ENCODE measurements around the gene PFKFB4. TPM values are rescaled to one million over a fixed set of nuclear protein-coding genes. Genes with fewer than 3 reads are reported as not detected.
A peak's percentile ranks its signal among the peaks of the same experiment; 100 is the strongest.

PFKFB4 gene
- total RNA-seq, 2 experiments from 2014 or later, result 0.98 to 2.5 TPM

- ChIA-PET CTCF (no interaction called here), POLR2A (no interaction called here)
- ATAC-seq (ENCODE audit: poor library complexity) (no peak), DNase-seq (no peak)
- Mint-ChIP-seq H3K27ac (no peak overlapping the region), H3K4me1 (ENCODE audit: low read depth) (no peaks in the 10 kb centered on the region), H3K27me3 (no peaks in the 10 kb centered on the region), H3K9me3 (no peaks in the 10 kb centered on the region), H3K4me3 (no peak overlapping the region), H3K36me3 (ENCODE audit: low read depth) (no peaks in the 10 kb centered on the region)
- Histone ChIP-seq H3K27me3 (ENCODE audit: control insufficient read depth in 1 of 2, insufficient read depth in 2 of 2, low read length in 2 of 2) (no peaks in the 10 kb centered on the region), H3K9me3 (ENCODE audit: control insufficient read depth in 1 of 2, insufficient read depth in 1 of 2, low read length in 2 of 2) (no peaks in the 10 kb centered on the region), H3K36me3 (ENCODE audit: insufficient read depth, low read length) (no peaks in the 10 kb centered on the region), H3K4me3 (ENCODE audit: low read length) (no peak overlapping the region), H3K4me1 (ENCODE audit: insufficient read depth, low read length) (peaks cover 4% of the 10 kb centered on the region), H3K27ac (ENCODE audit: low read depth in 1 of 2, low read length in 2 of 2) (no peak overlapping the region)
- no peak for TF ChIP-seq CTCF (IDR thresholded peaks at IDR 0.05)
- intact Hi-C loops (cut with DNase I, micrococcal nuclease), result no loop called here
These were observed 10.5 kb upstream of the PFKFB4 start for GRCh38 chr3:48567090-48567489.

- ATAC-seq (ENCODE audit: poor library complexity) (no peak), DNase-seq (no peak)
- no peak overlapping the region for H3K4me3 Mint-ChIP-seq
- H3K4me1 ChIP-seq (ENCODE audit: insufficient read depth, low read length), result peaks cover 4% of the 10 kb centered on the region
- no peaks in the 10 kb centered on the region for H3K9me3 ChIP-seq (ENCODE audit: control insufficient read depth in 1 of 2, insufficient read depth in 1 of 2, low read length in 2 of 2)
- H3K36me3 Mint-ChIP-seq (ENCODE audit: low read depth), result no peaks in the 10 kb centered on the region
- intact Hi-C loops (cut with DNase I, micrococcal nuclease), result no loop called here
- H3K27me3 ChIP-seq (ENCODE audit: control insufficient read depth in 1 of 2, insufficient read depth in 2 of 2, low read length in 2 of 2), result no peaks in the 10 kb centered on the region
- POLR2A ChIA-PET, result no interaction called here
- no peak overlapping the region for H3K27ac ChIP-seq (ENCODE audit: low read depth in 1 of 2, low read length in 2 of 2)
- H3K36me3 ChIP-seq (ENCODE audit: insufficient read depth, low read length), result no peaks in the 10 kb centered on the region
- TF ChIP-seq CTCF (IDR thresholded peaks at IDR 0.05), result no peak
- CTCF ChIA-PET, result no interaction called here
- H3K9me3 Mint-ChIP-seq, result no peaks in the 10 kb centered on the region
- H3K4me3 ChIP-seq (ENCODE audit: low read length), result no peak overlapping the region
- no peaks in the 10 kb centered on the region for H3K4me1 Mint-ChIP-seq (ENCODE audit: low read depth)
- H3K27me3 Mint-ChIP-seq, result no peaks in the 10 kb centered on the region
- no peak overlapping the region for H3K27ac Mint-ChIP-seq
These were observed 9.8 kb upstream of the PFKFB4 start for GRCh38 chr3:48566401-48566760.

GRCh38 chr3:48565591-48566400 lies 9.2 kb upstream of the PFKFB4 start:
- CTCF ChIA-PET, result no interaction called here
- Mint-ChIP-seq H3K4me1 (ENCODE audit: low read depth) (no peaks in the 10 kb centered on the region), H3K27me3 (no peaks in the 10 kb centered on the region), H3K36me3 (ENCODE audit: low read depth) (no peaks in the 10 kb centered on the region), H3K9me3 (no peaks in the 10 kb centered on the region), H3K27ac (peak overlapping the region; percentile 5), H3K4me3 (no peak overlapping the region)
- ATAC-seq (ENCODE audit: poor library complexity), result no peak
- peak in 2 of 14 experiments; percentile 47 to 52 for DNase-seq
- Histone ChIP-seq H3K4me1 (ENCODE audit: insufficient read depth, low read length) (peaks cover 7% of the 10 kb centered on the region), H3K27me3 (ENCODE audit: control insufficient read depth in 1 of 2, insufficient read depth in 2 of 2, low read length in 2 of 2) (no peaks in the 10 kb centered on the region), H3K9me3 (ENCODE audit: control insufficient read depth in 1 of 2, insufficient read depth in 1 of 2, low read length in 2 of 2) (no peaks in the 10 kb centered on the region), H3K36me3 (ENCODE audit: insufficient read depth, low read length) (no peaks in the 10 kb centered on the region), H3K27ac (ENCODE audit: low read depth in 1 of 2, low read length in 2 of 2) (no peak overlapping the region), H3K4me3 (ENCODE audit: low read length) (no peak overlapping the region)
- POLR2A ChIA-PET, result no interaction called here
- TF ChIP-seq CTCF (IDR thresholded peaks at IDR 0.05), result no peak
- intact Hi-C loops (cut with DNase I, micrococcal nuclease), result no loop called here
